Measurements from ENCODE around the gene PURB.

Gene PURB

DNA sequence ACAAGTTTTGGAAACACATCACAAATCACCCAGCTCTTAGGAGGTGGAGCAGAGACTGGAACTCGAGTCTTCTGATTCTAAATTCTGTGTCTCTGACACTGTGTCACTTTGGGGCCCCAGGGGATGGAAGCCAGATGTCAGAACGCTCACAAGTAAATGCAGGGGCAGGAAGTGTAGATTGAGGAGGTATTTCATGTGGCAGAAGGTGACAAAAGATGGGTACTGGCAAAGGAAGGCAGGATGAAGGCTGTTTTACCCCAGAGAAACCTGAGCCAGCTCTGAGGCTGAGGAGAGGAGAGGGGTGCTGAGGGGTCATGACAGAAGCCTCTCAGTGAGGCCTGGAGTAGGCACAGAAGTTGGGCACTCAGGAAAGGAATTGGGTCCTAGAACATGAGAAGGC lies 6.0 kb upstream of the PURB start:
- TF ChIP-seq, protein P1, sequence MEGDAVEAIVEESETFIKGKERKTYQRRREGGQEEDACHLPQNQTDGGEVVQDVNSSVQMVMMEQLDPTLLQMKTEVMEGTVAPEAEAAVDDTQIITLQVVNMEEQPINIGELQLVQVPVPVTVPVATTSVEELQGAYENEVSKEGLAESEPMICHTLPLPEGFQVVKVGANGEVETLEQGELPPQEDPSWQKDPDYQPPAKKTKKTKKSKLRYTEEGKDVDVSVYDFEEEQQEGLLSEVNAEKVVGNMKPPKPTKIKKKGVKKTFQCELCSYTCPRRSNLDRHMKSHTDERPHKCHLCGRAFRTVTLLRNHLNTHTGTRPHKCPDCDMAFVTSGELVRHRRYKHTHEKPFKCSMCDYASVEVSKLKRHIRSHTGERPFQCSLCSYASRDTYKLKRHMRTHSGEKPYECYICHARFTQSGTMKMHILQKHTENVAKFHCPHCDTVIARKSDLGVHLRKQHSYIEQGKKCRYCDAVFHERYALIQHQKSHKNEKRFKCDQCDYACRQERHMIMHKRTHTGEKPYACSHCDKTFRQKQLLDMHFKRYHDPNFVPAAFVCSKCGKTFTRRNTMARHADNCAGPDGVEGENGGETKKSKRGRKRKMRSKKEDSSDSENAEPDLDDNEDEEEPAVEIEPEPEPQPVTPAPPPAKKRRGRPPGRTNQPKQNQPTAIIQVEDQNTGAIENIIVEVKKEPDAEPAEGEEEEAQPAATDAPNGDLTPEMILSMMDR (IDR thresholded peaks at IDR 0.05; ENCODE audit: low read depth, low read length): no peak
- DNase-seq (ENCODE audit: extremely low read depth, low read depth): no peak

DNA sequence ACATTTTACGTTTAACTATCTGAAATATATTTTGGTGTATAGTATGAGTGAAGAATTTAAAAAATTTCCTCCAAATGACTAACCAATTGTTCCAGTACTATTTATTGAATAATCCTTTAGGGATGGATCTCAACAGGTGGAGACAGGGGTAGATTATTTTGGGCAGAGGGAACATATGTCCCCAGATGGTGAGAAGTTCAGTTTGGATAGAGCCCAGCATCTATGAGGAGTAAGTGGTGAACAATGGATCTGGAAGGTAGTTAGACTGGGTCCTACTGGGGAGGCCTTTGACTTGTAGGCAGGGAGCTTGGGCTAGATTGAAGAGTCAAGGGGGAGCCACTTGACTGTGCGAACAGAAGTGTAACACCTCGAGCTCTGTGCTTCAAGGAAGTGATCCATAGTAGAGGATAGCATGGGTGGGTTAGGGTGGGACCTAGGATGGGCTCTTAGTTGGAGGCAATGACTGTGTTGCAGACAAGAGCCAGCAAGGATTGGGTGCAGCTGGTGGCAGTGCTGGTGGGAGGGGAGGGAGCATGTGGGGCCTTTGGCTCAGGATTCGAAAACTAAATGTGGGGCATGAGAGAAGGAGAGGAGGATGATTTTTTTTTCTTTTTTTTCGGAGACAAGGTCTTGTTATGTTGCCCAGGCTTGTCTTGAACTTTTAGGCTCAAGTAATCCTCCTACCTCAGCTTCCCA lies 3.9 kb upstream of the PURB start:
- DNase-seq (ENCODE audit: extremely low read depth, low read depth): no peak
- TF ChIP-seq, protein P1 (IDR thresholded peaks at IDR 0.05; ENCODE audit: low read depth, low read length): no peak

DNA sequence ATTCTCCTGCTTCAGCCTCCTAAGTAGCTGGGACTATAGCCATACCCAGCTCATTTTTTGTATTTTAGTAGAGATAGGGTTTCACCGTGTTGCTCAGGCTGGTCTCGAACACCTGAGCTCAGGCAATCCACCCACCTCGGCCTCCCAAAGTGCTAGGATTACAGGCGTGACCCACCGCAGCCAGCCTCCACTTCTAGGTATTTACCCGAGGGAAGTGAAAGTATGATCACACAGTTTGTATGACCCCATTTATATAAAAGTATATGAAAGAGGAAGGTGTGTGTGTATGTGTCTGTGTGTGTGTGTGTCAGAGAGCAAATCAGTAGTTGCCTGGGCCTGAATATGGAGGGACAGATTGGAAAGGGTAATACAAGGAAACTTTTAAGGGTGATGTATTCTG lies 2.0 kb upstream of the PURB start:
- DNase-seq (ENCODE audit: extremely low read depth, low read depth): no peak
- TF ChIP-seq, protein P1 (IDR thresholded peaks at IDR 0.05; ENCODE audit: low read depth, low read length): no peak

DNA sequence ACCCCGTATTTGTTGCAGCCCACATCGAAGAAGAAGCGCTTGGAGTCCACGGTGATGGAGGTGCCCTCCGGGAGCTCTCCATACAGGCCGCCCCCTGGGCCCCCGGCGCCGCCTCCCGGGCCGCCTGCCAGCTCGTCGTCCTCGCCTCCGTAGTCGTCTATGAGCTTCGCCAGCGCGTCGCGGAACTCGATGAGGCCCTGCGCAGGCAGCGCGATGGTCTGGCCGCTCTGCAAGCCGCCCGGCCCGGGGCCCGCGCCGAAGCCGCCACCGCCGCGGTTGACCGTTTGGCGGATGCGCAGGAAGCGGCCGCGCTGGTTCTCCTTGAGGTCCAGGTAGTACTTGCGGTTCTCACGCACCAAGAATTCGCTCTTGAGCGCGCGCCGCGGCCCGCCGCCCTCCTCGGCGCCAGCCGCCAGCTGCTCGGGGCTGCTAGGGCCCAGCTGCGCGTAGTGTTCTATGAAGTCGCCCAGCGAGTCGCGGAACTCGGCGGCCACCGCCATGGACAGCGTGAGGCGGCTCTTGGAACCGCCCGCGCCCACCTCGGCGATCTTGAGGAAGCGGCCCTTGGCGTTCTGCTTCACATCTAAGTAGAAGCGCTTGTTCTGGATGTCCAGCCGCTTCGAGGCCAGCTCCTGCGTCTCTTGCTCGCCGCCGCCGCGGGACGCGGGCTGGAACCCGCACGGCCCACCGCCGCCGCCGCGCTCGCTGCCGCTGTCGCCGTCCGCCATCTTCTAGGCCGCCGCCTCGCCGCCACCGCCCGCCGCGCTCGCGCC lies 523 bp downstream of the PURB start:
- peak; percentile 12 for DNase-seq (ENCODE audit: extremely low read depth, low read depth)
- TF ChIP-seq, protein P1 (IDR thresholded peaks at IDR 0.05; ENCODE audit: low read depth, low read length): no peak

DNA sequence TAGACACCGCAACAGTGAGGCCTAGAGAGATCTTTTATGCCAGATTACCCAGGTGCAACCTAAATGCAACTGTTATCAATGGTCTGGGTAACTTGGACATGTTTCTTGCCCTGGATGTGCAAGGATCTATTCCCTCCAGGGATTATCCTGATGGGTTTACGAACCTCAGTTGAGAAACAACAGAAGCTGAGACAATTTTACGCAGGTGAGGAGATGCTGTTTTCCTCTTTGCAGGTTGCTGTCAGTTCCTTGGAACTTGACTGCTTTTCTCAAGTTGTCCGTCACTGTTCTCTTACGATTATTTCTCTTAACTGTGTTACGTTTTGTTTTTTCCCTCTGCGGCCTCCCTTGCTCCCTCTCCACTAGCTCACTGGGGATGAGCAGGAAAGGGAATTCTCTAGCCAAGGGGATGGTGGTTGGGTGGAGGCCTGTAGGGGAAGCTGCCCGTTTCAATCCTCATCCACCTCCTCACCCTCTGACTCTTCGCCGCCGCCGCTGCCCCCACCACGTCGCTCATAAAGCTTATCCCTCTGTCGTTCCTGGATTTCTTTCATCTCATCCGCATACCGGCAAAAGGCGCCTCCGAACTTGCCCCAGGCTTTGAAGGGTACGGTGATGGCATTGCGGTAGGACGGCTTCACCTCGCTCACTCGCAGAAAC lies 1.2 kb downstream of the PURB start:
- TF ChIP-seq, protein P1 (IDR thresholded peaks at IDR 0.05; ENCODE audit: low read depth, low read length): no peak
- DNase-seq (ENCODE audit: extremely low read depth, low read depth): no peak

DNA sequence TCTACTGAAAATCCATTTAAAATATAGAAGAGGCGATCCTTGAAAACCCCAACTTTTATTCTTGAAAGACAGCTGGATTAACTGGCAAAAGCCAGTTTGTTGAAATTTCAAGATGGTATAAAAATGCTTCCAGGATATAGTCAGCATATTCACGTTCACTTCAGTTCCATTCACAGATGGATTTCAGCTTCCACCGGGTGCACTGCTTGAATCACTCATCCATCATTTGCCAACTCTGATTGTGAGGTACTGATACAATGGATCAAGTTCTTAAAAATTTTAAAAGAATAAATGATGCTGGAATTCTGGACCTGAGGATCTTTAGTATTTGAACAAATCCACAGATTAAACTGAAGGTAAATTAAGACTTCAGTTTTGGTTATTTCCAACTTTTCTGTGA lies 2.4 kb downstream of the PURB start:
- no peak for DNase-seq (ENCODE audit: extremely low read depth, low read depth)
- TF ChIP-seq, protein P1 (IDR thresholded peaks at IDR 0.05; ENCODE audit: low read depth, low read length): no peak

DNA sequence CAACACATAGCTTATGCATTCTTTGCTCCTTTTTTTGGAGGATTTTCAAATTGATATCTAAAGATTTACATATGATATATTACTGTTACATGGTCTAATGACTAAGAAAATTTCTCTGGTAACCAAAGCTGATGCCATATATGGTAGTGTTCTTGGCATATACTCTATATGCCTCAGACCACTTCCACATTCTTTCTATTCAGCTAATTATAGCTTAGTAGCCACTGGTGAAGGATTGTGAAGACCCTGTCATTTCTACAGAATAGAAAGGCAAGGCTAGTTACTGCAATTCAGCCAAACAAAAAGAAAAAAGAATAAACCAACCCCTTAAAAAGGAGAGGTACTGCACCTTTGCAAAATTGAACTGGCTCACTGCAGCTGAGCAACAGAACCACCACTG lies 3.7 kb downstream of the PURB start:
- DNase-seq (ENCODE audit: extremely low read depth, low read depth): no peak
- TF ChIP-seq, protein P1 (IDR thresholded peaks at IDR 0.05; ENCODE audit: low read depth, low read length): no peak
